ENCODE data around the gene NUAK2. TPM values are rescaled to one million over a fixed set of nuclear protein-coding genes. Genes with fewer than 3 reads are reported as not detected.
A peak's percentile ranks its signal among the peaks of the same experiment; 100 is the strongest.

Gene NUAK2
- total RNA-seq, 1 donor from 2014 or later, result 49.6 TPM

DNA sequence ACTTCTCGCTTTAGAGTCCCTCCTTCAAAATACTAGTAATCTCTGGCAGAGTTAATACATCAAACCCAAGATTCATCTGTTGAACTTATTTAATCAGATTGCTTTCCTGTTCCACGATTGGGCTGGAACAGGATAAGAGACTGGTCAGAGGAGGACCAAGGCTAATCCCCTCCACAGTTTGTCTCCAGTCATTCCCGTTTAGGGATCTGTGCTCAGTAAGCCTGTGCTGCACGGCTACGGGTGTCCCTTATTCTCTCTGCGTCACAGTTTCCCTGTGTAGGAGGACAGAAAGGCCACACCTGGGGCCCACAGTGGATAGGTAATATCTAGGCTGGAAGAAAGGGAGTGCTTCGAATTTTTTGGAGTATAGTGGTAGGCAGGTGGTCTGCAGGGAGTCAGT is 16.5 kb upstream of the NUAK2 start:
- H3K4me3 ChIP-seq, result no peak overlapping the region
- no peak for TF ChIP-seq POLR2AphosphoS5 (IDR thresholded peaks at IDR 0.05; ENCODE audit: insufficient read depth in 1 of 2, low read depth in 1 of 2)
- TF ChIP-seq, protein P1, sequence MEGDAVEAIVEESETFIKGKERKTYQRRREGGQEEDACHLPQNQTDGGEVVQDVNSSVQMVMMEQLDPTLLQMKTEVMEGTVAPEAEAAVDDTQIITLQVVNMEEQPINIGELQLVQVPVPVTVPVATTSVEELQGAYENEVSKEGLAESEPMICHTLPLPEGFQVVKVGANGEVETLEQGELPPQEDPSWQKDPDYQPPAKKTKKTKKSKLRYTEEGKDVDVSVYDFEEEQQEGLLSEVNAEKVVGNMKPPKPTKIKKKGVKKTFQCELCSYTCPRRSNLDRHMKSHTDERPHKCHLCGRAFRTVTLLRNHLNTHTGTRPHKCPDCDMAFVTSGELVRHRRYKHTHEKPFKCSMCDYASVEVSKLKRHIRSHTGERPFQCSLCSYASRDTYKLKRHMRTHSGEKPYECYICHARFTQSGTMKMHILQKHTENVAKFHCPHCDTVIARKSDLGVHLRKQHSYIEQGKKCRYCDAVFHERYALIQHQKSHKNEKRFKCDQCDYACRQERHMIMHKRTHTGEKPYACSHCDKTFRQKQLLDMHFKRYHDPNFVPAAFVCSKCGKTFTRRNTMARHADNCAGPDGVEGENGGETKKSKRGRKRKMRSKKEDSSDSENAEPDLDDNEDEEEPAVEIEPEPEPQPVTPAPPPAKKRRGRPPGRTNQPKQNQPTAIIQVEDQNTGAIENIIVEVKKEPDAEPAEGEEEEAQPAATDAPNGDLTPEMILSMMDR (IDR thresholded peaks at IDR 0.05), result no peak
- TF ChIP-seq POLR2A (IDR thresholded peaks at IDR 0.05), result no peak
- H3K27ac ChIP-seq, result no peak overlapping the region
- no peaks in the 10 kb centered on the region for H3K36me3 ChIP-seq
- no peak for DNase-seq (ENCODE audit: extremely low spot score in 2 of 2)
- no peaks in the 10 kb centered on the region for H3K9me3 ChIP-seq
- intact Hi-C loops (cut with DNase I), result no loop called here
- H3K4me1 ChIP-seq, result no peaks in the 10 kb centered on the region
- no peaks in the 10 kb centered on the region for H3K27me3 ChIP-seq

DNA sequence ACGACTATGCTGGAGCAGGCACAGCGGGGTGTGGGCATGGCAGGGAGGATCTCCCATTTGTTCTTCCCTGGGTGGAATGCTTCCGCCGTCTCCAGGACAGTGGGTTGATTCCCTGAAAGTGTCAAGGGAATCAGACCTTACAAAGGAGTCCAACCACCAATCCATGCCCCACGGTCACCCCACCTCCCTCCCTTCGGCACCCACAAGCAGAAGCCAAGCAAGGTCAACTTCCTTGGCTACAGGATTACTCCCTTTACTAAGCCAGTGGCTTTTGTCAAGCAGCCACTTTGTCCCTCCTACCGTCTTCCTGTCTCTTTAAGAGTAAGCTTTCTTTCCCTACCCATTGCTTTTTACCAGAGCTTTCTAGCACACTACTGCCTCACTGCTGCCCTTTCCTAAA is 15.9 kb upstream of the NUAK2 start:
- DNase-seq (ENCODE audit: extremely low spot score in 2 of 2), result no peak
- no peaks in the 10 kb centered on the region for H3K36me3 ChIP-seq
- intact Hi-C loops (cut with DNase I), result no loop called here
- no peaks in the 10 kb centered on the region for H3K9me3 ChIP-seq
- H3K4me3 ChIP-seq, result no peak overlapping the region
- H3K27ac ChIP-seq, result no peak overlapping the region
- H3K4me1 ChIP-seq, result no peaks in the 10 kb centered on the region
- TF ChIP-seq, protein P1 (IDR thresholded peaks at IDR 0.05), result no peak
- no peak for TF ChIP-seq POLR2A (IDR thresholded peaks at IDR 0.05)
- no peak for TF ChIP-seq POLR2AphosphoS5 (IDR thresholded peaks at IDR 0.05; ENCODE audit: insufficient read depth in 1 of 2, low read depth in 1 of 2)
- no peaks in the 10 kb centered on the region for H3K27me3 ChIP-seq

DNA sequence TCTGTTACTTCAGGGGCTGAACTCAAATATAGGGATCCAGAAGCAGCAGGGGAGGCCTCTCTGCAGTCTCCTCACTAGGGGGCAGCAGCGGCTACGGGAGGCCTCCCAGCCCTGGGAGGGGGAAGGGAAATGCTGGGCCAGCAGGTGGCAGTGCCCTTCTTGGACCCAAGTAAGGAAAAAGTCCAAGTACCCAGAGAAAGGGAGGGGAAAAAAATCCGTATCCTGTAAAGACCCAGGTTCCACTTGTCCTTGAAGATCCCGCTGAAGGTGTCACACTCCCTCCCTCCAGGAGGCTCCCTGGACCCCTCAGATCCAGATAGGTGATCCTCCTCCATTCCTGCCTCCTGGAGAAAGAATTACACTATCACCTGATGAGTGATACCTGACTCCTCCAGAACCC is 14.1 kb upstream of the NUAK2 start:
- Histone ChIP-seq H3K27ac (no peak overlapping the region), H3K27me3 (no peaks in the 10 kb centered on the region), H3K4me1 (no peaks in the 10 kb centered on the region), H3K9me3 (no peaks in the 10 kb centered on the region), H3K36me3 (no peaks in the 10 kb centered on the region), H3K4me3 (no peak overlapping the region)
- TF ChIP-seq POLR2AphosphoS5 (IDR thresholded peaks at IDR 0.05; ENCODE audit: insufficient read depth in 1 of 2, low read depth in 1 of 2), result no peak
- TF ChIP-seq, protein P1 (IDR thresholded peaks at IDR 0.05), result peak; percentile 52 to 57 (median 54)
- no peak for DNase-seq (ENCODE audit: extremely low spot score in 2 of 2)
- intact Hi-C loops (cut with DNase I), result no loop called here

DNA sequence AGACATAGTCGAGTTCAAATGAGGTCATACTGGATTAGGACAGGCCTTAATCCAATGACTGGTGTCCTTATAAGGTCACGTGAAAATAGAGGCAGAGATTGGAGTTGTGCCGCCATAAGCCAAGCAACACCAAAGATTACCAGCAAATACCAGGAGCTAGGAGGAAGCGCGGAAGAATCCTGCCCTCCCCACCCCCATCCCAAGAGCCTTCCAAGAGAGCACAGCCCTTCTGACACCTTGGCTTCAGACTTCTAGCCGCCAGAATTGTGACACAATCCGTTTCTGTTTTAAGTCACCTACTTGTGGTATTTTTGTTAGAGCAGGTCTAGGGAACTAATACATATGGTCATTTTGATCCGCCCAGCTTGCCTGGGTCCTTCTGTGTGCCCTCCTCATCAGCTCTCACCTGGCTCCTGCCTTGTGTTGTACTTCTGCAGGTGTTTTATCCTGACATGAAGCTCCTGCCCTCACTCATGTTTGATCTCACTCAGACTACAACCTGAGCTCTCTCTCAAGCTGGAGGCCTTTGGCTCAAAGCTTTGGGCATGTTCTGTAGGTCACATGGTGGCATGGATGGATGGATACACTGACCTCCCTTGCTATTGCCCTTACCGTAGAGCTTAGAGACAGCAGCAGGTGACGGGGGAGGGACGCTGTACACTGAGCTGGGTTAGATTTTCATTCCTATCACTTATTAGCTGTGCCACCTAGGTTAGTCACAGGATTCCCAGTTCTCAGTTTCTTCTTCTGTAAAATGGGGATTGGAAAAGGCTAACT is 10.7 kb upstream of the NUAK2 start:
- H3K9me3 ChIP-seq, result no peaks in the 10 kb centered on the region
- H3K27me3 ChIP-seq, result no peaks in the 10 kb centered on the region
- intact Hi-C loops (cut with DNase I), result no loop called here
- H3K27ac ChIP-seq, result no peak overlapping the region
- H3K4me3 ChIP-seq, result no peak overlapping the region
- H3K36me3 ChIP-seq, result no peaks in the 10 kb centered on the region
- H3K4me1 ChIP-seq, result no peaks in the 10 kb centered on the region
- DNase-seq (ENCODE audit: extremely low spot score in 2 of 2), result no peak
- no peak for TF ChIP-seq POLR2A (IDR thresholded peaks at IDR 0.05)
- TF ChIP-seq, protein P1 (IDR thresholded peaks at IDR 0.05), result no peak
- no peak for TF ChIP-seq POLR2AphosphoS5 (IDR thresholded peaks at IDR 0.05; ENCODE audit: insufficient read depth in 1 of 2, low read depth in 1 of 2)

DNA sequence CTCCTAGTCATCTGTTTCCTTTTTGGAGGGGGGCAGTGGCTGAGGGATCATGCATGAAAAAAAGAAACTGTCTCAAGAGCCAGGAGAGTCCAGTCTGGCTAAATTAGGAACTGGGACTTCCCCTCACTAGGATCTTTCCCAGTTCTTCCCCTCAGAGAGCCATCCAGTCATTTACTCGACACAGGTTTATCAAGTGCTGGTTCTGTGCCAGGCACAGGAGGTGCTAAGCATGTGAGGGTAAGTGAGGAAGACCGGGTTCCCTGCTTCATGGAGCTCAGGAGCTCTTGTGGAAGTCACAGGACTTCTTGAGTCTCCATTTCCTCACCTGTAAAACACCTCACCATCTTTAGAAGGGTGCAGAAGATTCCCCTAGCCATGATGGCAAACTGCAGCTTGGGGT is 8.6 kb upstream of the NUAK2 start:
- TF ChIP-seq POLR2A (IDR thresholded peaks at IDR 0.05), result no peak
- no peak for TF ChIP-seq POLR2AphosphoS5 (IDR thresholded peaks at IDR 0.05; ENCODE audit: insufficient read depth in 1 of 2, low read depth in 1 of 2)
- TF ChIP-seq, protein P1 (IDR thresholded peaks at IDR 0.05), result no peak
- Histone ChIP-seq H3K4me3 (no peak overlapping the region), H3K27me3 (no peaks in the 10 kb centered on the region), H3K36me3 (no peaks in the 10 kb centered on the region), H3K4me1 (no peaks in the 10 kb centered on the region), H3K27ac (no peak overlapping the region), H3K9me3 (no peaks in the 10 kb centered on the region)
- DNase-seq (ENCODE audit: extremely low spot score in 2 of 2), result no peak
- intact Hi-C loops (cut with DNase I), result no loop called here
